CD14-positive monocyte (primary cell): ENCODE measurements around the gene DPPA3. TPM values are rescaled to one million over a fixed set of nuclear protein-coding genes. Genes with fewer than 3 reads are reported as not detected.

ENCODE experiments used
- DNase-seq, 3 donors: peaks; one replicate each; pipeline ENCODE4 v3.0.0-alpha.2; 2011 to 2022
- H2AFZ ChIP-seq: 2 replicates; pipeline ENCODE4 v1.6.0; 2012; ENCODE audit warnings: mild to moderate bottlenecking, low read depth, low read length, inconsistent platforms; ENCODE audit not compliant: insufficient read depth, poor library complexity, severe bottlenecking
- H3K27ac ChIP-seq, 2 donors: 1 replicate in 1 of 2; 2 replicates in 1 of 2; pipeline ENCODE4 v1.5.1; 2012 to 2013; ENCODE audit warnings: low read length in 2 of 2, control low read depth in 1 of 2, inconsistent platforms in 1 of 2, low read depth in 1 of 2, mild to moderate bottlenecking in 1 of 2
- H3K27me3 ChIP-seq, 2 donors: one replicate each; pipeline versions ENCODE4 v1.6.0 to v1.6.1; 2011 to 2013; ENCODE audit warnings: low read length in 2 of 2; ENCODE audit not compliant: control insufficient read depth in 2 of 2, insufficient read depth in 2 of 2
- H3K36me3 ChIP-seq, 2 donors: replicated peaks in 1 of 2; 1 replicate in 1 of 2; 2 replicates in 1 of 2; pipeline versions ENCODE4 v1.5.1 to v1.6.1; 2012 to 2013; ENCODE audit warnings: low read length in 2 of 2, control low read depth in 1 of 2, inconsistent platforms in 1 of 2, mild to moderate bottlenecking in 1 of 2; ENCODE audit not compliant: insufficient read depth in 2 of 2, control insufficient read depth in 1 of 2
- H3K4me1 ChIP-seq, 2 donors: 1 replicate in 1 of 2; 2 replicates in 1 of 2; pipeline versions ENCODE4 v1.5.1 to v1.6.1; 2012 to 2013; ENCODE audit warnings: low read length in 2 of 2, control low read depth in 1 of 2, inconsistent platforms in 1 of 2, mild to moderate bottlenecking in 1 of 2, moderate library complexity in 1 of 2; ENCODE audit not compliant: insufficient read depth in 2 of 2, control insufficient read depth in 1 of 2
- H3K4me2 ChIP-seq: replicated peaks from 2 replicates; pipeline ENCODE3; 2012; ENCODE audit warnings: low read length, moderate library complexity, mild to moderate bottlenecking; ENCODE audit not compliant: poor library complexity, severe bottlenecking; ENCODE audit errors: extremely low read depth
- H3K4me3 ChIP-seq, 3 experiments: fragments of 200-600 bp in 1 of 3; sonication (generic) in 1 of 3; replicated peaks in 1 of 3; 1 replicate in 2 of 3; 2 replicates in 1 of 3; pipeline ENCODE4 v1.5.1; 2011 to 2013; ENCODE audit warnings: low read length in 3 of 3, mild to moderate bottlenecking in 3 of 3, control low read depth in 2 of 3, low read depth in 2 of 3, inconsistent platforms in 1 of 3, moderate library complexity in 1 of 3
- H3K79me2 ChIP-seq: 2 replicates; pipeline ENCODE4 v1.6.0; 2012; ENCODE audit warnings: mild to moderate bottlenecking, control low read depth, inconsistent platforms, low read length, moderate library complexity; ENCODE audit not compliant: insufficient read depth
- H3K9ac ChIP-seq: 2 replicates; pipeline ENCODE4 v1.6.0; 2017; ENCODE audit warnings: low read length, mild to moderate bottlenecking; ENCODE audit not compliant: insufficient read depth, poor library complexity, severe bottlenecking
- H3K9me3 ChIP-seq, 2 donors: replicated peaks in 1 of 2; 1 replicate in 1 of 2; 2 replicates in 1 of 2; pipeline versions ENCODE4 v1.5.1 to v1.6.1; 2012 to 2013; ENCODE audit warnings: low read length in 2 of 2, control low read depth in 1 of 2; ENCODE audit not compliant: control insufficient read depth in 1 of 2, insufficient read depth in 1 of 2
- H4K20me1 ChIP-seq: 2 replicates; pipeline ENCODE4 v1.6.0; 2012; ENCODE audit warnings: mild to moderate bottlenecking, low read length, control low read depth, moderate library complexity; ENCODE audit not compliant: insufficient read depth
- H3K27ac Mint-ChIP-seq, 7 donors: one replicate each; pipeline ENCODE4 v1.8.0; 2020; ENCODE audit warnings: mild to moderate bottlenecking in 7 of 7, mixed read lengths in 7 of 7, moderate library complexity in 6 of 7, inconsistent platforms in 2 of 7
- H3K27me3 Mint-ChIP-seq, 3 donors: one replicate each; pipeline ENCODE4 v1.8.0; 2021 to 2022; ENCODE audit warnings: low read depth in 3 of 3, mild to moderate bottlenecking in 3 of 3, mixed read lengths in 3 of 3, moderate library complexity in 3 of 3, inconsistent platforms in 1 of 3
- H3K36me3 Mint-ChIP-seq, 2 donors: one replicate each; pipeline ENCODE4 v1.8.0; 2020; ENCODE audit warnings: mixed read lengths in 2 of 2, inconsistent platforms in 1 of 2, mild to moderate bottlenecking in 1 of 2
- H3K4me1 Mint-ChIP-seq: one replicate; pipeline ENCODE4 v1.8.0; 2020; ENCODE audit warnings: mild to moderate bottlenecking, mixed read lengths
- H3K4me3 Mint-ChIP-seq, 2 donors: one replicate each; pipeline ENCODE4 v1.8.0; 2020; ENCODE audit warnings: mild to moderate bottlenecking in 2 of 2, mixed read lengths in 2 of 2, moderate library complexity in 1 of 2
- H3K9me3 Mint-ChIP-seq, 7 donors: one replicate each; pipeline ENCODE4 v1.8.0; 2020 to 2022; ENCODE audit warnings: mixed read lengths in 7 of 7, mild to moderate bottlenecking in 6 of 7, moderate library complexity in 6 of 7, inconsistent platforms in 2 of 7
- WGBS: methylation state at CpG from one replicate; pipeline ENCODE4 v1.1.5; 2013; ENCODE audit warnings: missing lambda C conversion rate; ENCODE audit not compliant: insufficient coverage; 5-methylcytosine and 5-hydroxymethylcytosine counted together
- intact Hi-C, 2 donors: fragments of 100-400 bp; cut with micrococcal nuclease; formaldehyde crosslinking; loops; one replicate each; pipeline versions ENCODE4 v1.15.0 to v1.15.1; 2023
- polyA plus RNA-seq, 3 donors: library from polyadenylated mRNA; depleted of rRNA in 1 of 3; unstranded in 2 of 3; stranded (reverse) in 1 of 3; fragments of 300-500 nt in 2 of 3; fragments of >200 nt in 1 of 3; fragmentation: Illumina TruSeq in 2 of 3; gene quantifications; 1 replicate in 2 of 3; 2 replicates in 1 of 3; pipeline ENCODE4 v1.2.3, GENCODE V29; 2012 to 2021
- TF ChIP-seq, protein P1 (sequence below): fragments of 200-600 bp; IDR thresholded peaks from one replicate; pipeline ENCODE4 v1.8.0; 2022; ENCODE audit warnings: antibody characterized with exemption, mild to moderate bottlenecking

The DPPA3 gene
- polyA plus RNA-seq, 3 donors, result not detected

DNA sequence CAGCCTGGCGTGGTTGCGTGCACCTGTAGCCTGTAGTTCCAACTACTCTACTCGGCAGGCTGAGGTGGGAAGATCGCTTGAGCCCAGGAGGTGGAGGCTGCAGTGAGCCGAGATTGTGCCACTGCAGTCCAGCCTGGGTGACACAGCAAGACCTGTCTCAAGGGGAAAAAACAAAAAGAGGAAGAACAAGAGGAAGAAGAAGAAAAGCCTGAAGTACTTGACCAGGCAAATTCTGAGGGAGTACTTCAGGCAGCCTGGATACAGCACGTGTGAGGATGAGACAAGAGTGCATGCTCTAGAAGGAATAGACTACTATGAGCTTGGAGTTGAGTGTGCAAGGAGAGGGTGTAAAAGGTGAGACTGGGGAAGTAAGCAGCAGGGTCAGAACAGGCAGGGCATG is 17.4 kb upstream of the DPPA3 start:
- Histone ChIP-seq H2AFZ (no peak overlapping the region), H3K9ac (no peak overlapping the region), H3K4me1 (peaks cover 20 to 27% of the 10 kb centered on the region in 2 donors), H3K27me3 (no peaks in the 10 kb centered on the region), H3K27ac (no peak overlapping the region), H3K79me2 (no peaks in the 10 kb centered on the region), H4K20me1 (no peaks in the 10 kb centered on the region), H3K4me3 (no peak overlapping the region), H3K9me3 (no peaks in the 10 kb centered on the region), H3K36me3 (no peaks in the 10 kb centered on the region), H3K4me2 (peak overlapping the region; percentile 22)
- peak; percentile 46 to 59 (median 55) for DNase-seq
- 0% methylated on average over 4 of the region's 6 CpGs for WGBS
- peaks cover 28% of the 10 kb centered on the region for H3K4me1 Mint-ChIP-seq
- peak overlapping the region in 1 of 2 donors; percentile 78 for H3K4me3 Mint-ChIP-seq
- H3K27me3 Mint-ChIP-seq, result peaks cover 3 to 9% (median 6%) of the 10 kb centered on the region in 3 donors
- peaks cover 0 to 1% (median 0%) of the 10 kb centered on the region in 7 donors for H3K9me3 Mint-ChIP-seq
- H3K27ac Mint-ChIP-seq, result peak overlapping the region in 4 of 7 donors; percentile 6 to 75 (median 16)
- TF ChIP-seq, protein P1, sequence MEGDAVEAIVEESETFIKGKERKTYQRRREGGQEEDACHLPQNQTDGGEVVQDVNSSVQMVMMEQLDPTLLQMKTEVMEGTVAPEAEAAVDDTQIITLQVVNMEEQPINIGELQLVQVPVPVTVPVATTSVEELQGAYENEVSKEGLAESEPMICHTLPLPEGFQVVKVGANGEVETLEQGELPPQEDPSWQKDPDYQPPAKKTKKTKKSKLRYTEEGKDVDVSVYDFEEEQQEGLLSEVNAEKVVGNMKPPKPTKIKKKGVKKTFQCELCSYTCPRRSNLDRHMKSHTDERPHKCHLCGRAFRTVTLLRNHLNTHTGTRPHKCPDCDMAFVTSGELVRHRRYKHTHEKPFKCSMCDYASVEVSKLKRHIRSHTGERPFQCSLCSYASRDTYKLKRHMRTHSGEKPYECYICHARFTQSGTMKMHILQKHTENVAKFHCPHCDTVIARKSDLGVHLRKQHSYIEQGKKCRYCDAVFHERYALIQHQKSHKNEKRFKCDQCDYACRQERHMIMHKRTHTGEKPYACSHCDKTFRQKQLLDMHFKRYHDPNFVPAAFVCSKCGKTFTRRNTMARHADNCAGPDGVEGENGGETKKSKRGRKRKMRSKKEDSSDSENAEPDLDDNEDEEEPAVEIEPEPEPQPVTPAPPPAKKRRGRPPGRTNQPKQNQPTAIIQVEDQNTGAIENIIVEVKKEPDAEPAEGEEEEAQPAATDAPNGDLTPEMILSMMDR, result no peak
- intact Hi-C loops, result no loop called here
- no peaks in the 10 kb centered on the region for H3K36me3 Mint-ChIP-seq

DNA sequence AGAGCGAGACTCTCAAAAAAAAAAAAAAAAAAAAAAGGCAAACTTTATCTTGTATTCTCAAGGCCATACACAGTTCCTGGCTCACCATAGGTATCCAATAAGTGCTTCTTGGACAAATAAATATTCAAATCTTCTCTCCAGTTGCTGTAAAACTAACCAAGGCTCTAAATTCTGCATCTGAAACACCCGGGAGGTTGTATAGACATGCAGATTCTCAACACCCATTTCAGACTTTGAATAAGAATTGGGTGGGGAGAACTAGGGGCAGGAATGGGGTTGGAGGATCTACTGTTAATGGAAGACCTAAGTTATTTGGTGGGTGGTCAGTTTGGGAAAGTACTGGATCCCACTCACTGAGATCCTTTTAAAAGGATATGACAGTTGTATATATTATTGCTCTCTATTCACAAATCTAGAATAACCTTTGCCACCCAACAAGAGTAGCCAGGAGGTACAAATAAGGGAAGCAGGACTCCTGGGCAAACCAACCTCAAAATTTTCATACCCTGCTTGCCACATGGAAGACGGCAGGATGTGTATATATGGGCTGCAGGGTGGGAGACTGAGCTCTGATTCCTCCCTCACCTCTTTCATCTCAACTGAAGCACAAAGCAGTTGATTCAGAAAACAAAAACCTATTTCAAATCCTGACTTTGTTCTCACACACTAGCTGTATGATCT is 16.5 kb upstream of the DPPA3 start:
- H3K27ac Mint-ChIP-seq, result no peak overlapping the region
- TF ChIP-seq, protein P1, result no peak
- intact Hi-C loops, result no loop called here
- peaks cover 28% of the 10 kb centered on the region for H3K4me1 Mint-ChIP-seq
- DNase-seq, result no peak
- H3K4me1 ChIP-seq, result peaks cover 20 to 27% of the 10 kb centered on the region in 2 donors
- H3K4me3 ChIP-seq, result peak overlapping the region in 1 of 3 experiments; percentile 67
- H3K36me3 Mint-ChIP-seq, result no peaks in the 10 kb centered on the region
- no CpG with 5 or more reads among the region's 3 CpGs for WGBS
- H3K9ac ChIP-seq, result no peak overlapping the region
- peak overlapping the region; percentile 75 for H3K4me2 ChIP-seq
- H2AFZ ChIP-seq, result peak overlapping the region; percentile 60
- no peaks in the 10 kb centered on the region for H3K79me2 ChIP-seq
- H3K27me3 Mint-ChIP-seq, result peaks cover 3 to 9% (median 6%) of the 10 kb centered on the region in 3 donors
- no peaks in the 10 kb centered on the region for H3K9me3 ChIP-seq
- peak overlapping the region in 1 of 2 donors; percentile 0 for H3K4me3 Mint-ChIP-seq
- H3K27ac ChIP-seq, result no peak overlapping the region
- no peaks in the 10 kb centered on the region for H3K36me3 ChIP-seq
- H3K9me3 Mint-ChIP-seq, result peaks cover 0 to 1% (median 0%) of the 10 kb centered on the region in 7 donors
- H4K20me1 ChIP-seq, result no peaks in the 10 kb centered on the region
- no peaks in the 10 kb centered on the region for H3K27me3 ChIP-seq
